ENCODE data around the gene CDHR3.

- TF ChIP-seq, protein P1, sequence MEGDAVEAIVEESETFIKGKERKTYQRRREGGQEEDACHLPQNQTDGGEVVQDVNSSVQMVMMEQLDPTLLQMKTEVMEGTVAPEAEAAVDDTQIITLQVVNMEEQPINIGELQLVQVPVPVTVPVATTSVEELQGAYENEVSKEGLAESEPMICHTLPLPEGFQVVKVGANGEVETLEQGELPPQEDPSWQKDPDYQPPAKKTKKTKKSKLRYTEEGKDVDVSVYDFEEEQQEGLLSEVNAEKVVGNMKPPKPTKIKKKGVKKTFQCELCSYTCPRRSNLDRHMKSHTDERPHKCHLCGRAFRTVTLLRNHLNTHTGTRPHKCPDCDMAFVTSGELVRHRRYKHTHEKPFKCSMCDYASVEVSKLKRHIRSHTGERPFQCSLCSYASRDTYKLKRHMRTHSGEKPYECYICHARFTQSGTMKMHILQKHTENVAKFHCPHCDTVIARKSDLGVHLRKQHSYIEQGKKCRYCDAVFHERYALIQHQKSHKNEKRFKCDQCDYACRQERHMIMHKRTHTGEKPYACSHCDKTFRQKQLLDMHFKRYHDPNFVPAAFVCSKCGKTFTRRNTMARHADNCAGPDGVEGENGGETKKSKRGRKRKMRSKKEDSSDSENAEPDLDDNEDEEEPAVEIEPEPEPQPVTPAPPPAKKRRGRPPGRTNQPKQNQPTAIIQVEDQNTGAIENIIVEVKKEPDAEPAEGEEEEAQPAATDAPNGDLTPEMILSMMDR (IDR thresholded peaks at IDR 0.05), result no peak
- TF ChIP-seq POLR2A (IDR thresholded peaks at IDR 0.05), result no peak
These were observed 27.1 kb downstream of the CDHR3 start for GRCh38 chr7:105990141-105990540.
